IPS-NIHi11 (cell line): ENCODE measurements around the gene PEMT.

Experiments used
- DNase-seq: peaks from one replicate; pipeline ENCODE4 v3.0.0; 2012; ENCODE audit warnings: mixed read lengths, low spot score

PEMT gene

GRCh38 chr17:17535957-17536356 is 55.6 kb downstream of the PEMT start:
- DNase-seq, result peak; percentile 65

GRCh38 chr17:17533901-17534441 is 57.5 kb downstream of the PEMT start:
- DNase-seq, result no peak

GRCh38 chr17:17532991-17533390 is 58.5 kb downstream of the PEMT start:
- DNase-seq, result no peak

- DNase-seq, result no peak
These were observed 60.4 kb downstream of the PEMT start for GRCh38 chr17:17531156-17531555.

GRCh38 chr17:17528696-17529652 is 62.5 kb downstream of the PEMT start:
- DNase-seq, result no peak

- no peak for DNase-seq
These were observed 63.5 kb downstream of the PEMT start for GRCh38 chr17:17527956-17528500.

GRCh38 chr17:17527534-17527933 is 64.0 kb downstream of the PEMT start:
- DNase-seq, result no peak

- no peak for DNase-seq
These were observed 65.1 kb downstream of the PEMT start for GRCh38 chr17:17526369-17526768.

GRCh38 chr17:17525956-17526355 is 65.6 kb downstream of the PEMT start:
- no peak for DNase-seq

GRCh38 chr17:17525311-17525710 is 66.2 kb downstream of the PEMT start:
- DNase-seq, result no peak

GRCh38 chr17:17523731-17524490 is 67.6 kb downstream of the PEMT start:
- no peak for DNase-seq

GRCh38 chr17:17523001-17523730 is 68.3 kb downstream of the PEMT start:
- no peak for DNase-seq

GRCh38 chr17:17520599-17521232 is 70.8 kb downstream of the PEMT start:
- no peak for DNase-seq

GRCh38 chr17:17519886-17520285 is 71.6 kb downstream of the PEMT start:
- no peak for DNase-seq

- no peak for DNase-seq
These were observed 72.6 kb downstream of the PEMT start for GRCh38 chr17:17518951-17519350.

- no peak for DNase-seq
These were observed 73.5 kb downstream of the PEMT start for GRCh38 chr17:17518014-17518413.

- DNase-seq, result no peak
These were observed 74.4 kb downstream of the PEMT start for GRCh38 chr17:17516941-17517720.

- DNase-seq, result no peak
These were observed 75.3 kb downstream of the PEMT start for GRCh38 chr17:17515934-17516930.
